Liver (tissue), 9 donors: ENCODE results near the gene PDK3. TPM values are rescaled to one million over a fixed set of nuclear protein-coding genes. Genes with fewer than 3 reads are reported as not detected.

Source experiments
- DNase-seq: peaks from one replicate; pipeline ENCODE4 v3.0.0-alpha.2; 2017; ENCODE audit warnings: low spot score
- H3K27ac ChIP-seq, 2 donors: one replicate each; pipeline ENCODE4 v1.7.0; 2013; ENCODE audit warnings: inconsistent platforms in 2 of 2, low read length in 2 of 2, control low read depth in 1 of 2, low read depth in 1 of 2, mild to moderate bottlenecking in 1 of 2
- H3K27me3 ChIP-seq, 4 donors: one replicate each; pipeline versions ENCODE4 v1.6.1 to v1.7.0; 2013; ENCODE audit warnings: low read length in 3 of 4, inconsistent platforms in 1 of 4, mild to moderate bottlenecking in 1 of 4, moderate library complexity in 1 of 4; ENCODE audit not compliant: control insufficient read depth in 4 of 4, insufficient read depth in 4 of 4
- H3K36me3 ChIP-seq, 4 donors: one replicate each; pipeline versions ENCODE4 v1.6.1 to v1.7.0; 2013; ENCODE audit warnings: low read length in 3 of 4, mild to moderate bottlenecking in 3 of 4, low read depth in 1 of 4, moderate library complexity in 1 of 4; ENCODE audit not compliant: control insufficient read depth in 4 of 4, insufficient read depth in 3 of 4
- H3K4me1 ChIP-seq, 4 donors: one replicate each; pipeline versions ENCODE4 v1.6.1 to v1.7.0; 2013; ENCODE audit warnings: low read length in 3 of 4, mild to moderate bottlenecking in 3 of 4, moderate library complexity in 1 of 4; ENCODE audit not compliant: control insufficient read depth in 4 of 4, insufficient read depth in 4 of 4
- H3K4me3 ChIP-seq, 3 donors: one replicate each; pipeline versions ENCODE4 v1.6.1 to v1.7.0; 2013; ENCODE audit warnings: low read length in 3 of 3, control low read depth in 1 of 3, low read depth in 1 of 3, mild to moderate bottlenecking in 1 of 3
- H3K9ac ChIP-seq, 2 donors: one replicate each; pipeline ENCODE4 v1.7.0; 2013; ENCODE audit warnings: low read length in 2 of 2, mild to moderate bottlenecking in 2 of 2, moderate library complexity in 2 of 2, control low read depth in 1 of 2, low read depth in 1 of 2
- H3K9me3 ChIP-seq, 4 donors: one replicate each; pipeline versions ENCODE4 v1.6.1 to v1.7.0; 2013; ENCODE audit warnings: low read length in 3 of 4; ENCODE audit not compliant: control insufficient read depth in 4 of 4
- EGR1 ChIP-seq, 2 donors: IDR thresholded peaks; 2 replicates each; pipeline ENCODE4 v1.6.1; 2016 to 2018; ENCODE audit warnings: antibody characterized with exemption in 2 of 2, low read depth in 2 of 2
- FOXA1 ChIP-seq: IDR thresholded peaks from 2 replicates; pipeline ENCODE4 v1.6.1; 2016; ENCODE audit warnings: antibody characterized with exemption
- FOXA2 ChIP-seq: IDR thresholded peaks from 2 replicates; pipeline ENCODE4 v1.6.1; 2016; ENCODE audit warnings: antibody characterized with exemption
- GABPA ChIP-seq, 2 donors: IDR thresholded peaks in 1 of 2; conservative IDR thresholded peaks in 1 of 2; 2 replicates each; pipeline ENCODE4 v1.6.1; 2016; ENCODE audit warnings: antibody characterized with exemption in 2 of 2, mild to moderate bottlenecking in 1 of 2, moderate library complexity in 1 of 2
- HNF4A ChIP-seq, 2 donors: conservative IDR thresholded peaks; 2 replicates each; pipeline ENCODE4 v1.6.1; 2016; ENCODE audit warnings: antibody characterized with exemption in 2 of 2, mild to moderate bottlenecking in 2 of 2
- HNF4G ChIP-seq: IDR thresholded peaks from 2 replicates; pipeline ENCODE4 v1.6.1; 2016; ENCODE audit warnings: antibody characterized with exemption
- JUND ChIP-seq, 2 donors: IDR thresholded peaks; 2 replicates each; pipeline ENCODE4 v1.6.1; 2016; ENCODE audit warnings: antibody characterized with exemption in 2 of 2
- NR2F2 ChIP-seq: IDR thresholded peaks from 2 replicates; pipeline ENCODE4 v1.6.1; 2016; ENCODE audit warnings: antibody characterized with exemption
- RAD21 ChIP-seq, 2 donors: IDR thresholded peaks; 2 replicates each; pipeline ENCODE4 v1.6.1; 2016; ENCODE audit warnings: antibody characterized with exemption in 2 of 2, mild to moderate bottlenecking in 2 of 2
- RXRA ChIP-seq, 2 donors: IDR thresholded peaks; 2 replicates each; pipeline ENCODE4 v1.6.1; 2017 to 2018; ENCODE audit warnings: antibody characterized with exemption in 2 of 2, mild to moderate bottlenecking in 1 of 2
- SP1 ChIP-seq: IDR thresholded peaks from 2 replicates; pipeline ENCODE4 v1.6.1; 2018; ENCODE audit warnings: antibody characterized with exemption, mild to moderate bottlenecking
- TAF1 ChIP-seq: conservative IDR thresholded peaks from 2 replicates; pipeline ENCODE4 v1.6.1; 2016; ENCODE audit warnings: antibody characterized with exemption, mild to moderate bottlenecking
- YY1 ChIP-seq: IDR thresholded peaks from 2 replicates; pipeline ENCODE4 v1.6.1; 2016; ENCODE audit warnings: antibody characterized with exemption, mild to moderate bottlenecking
- WGBS: extraction: QIAGEN DNeasy Blood & Tissue Kit; methylation state at CpG from one replicate; pipeline ENCODE4 v1.1.7; 2013; 5-methylcytosine and 5-hydroxymethylcytosine counted together
- polyA plus RNA-seq, 2 donors: library from polyadenylated mRNA; stranded (reverse) in 1 of 2; unstranded in 1 of 2; fragments of 200-250 nt in 1 of 2; fragments of >200 nt in 1 of 2; fragmentation: Nextera tagmentation in 1 of 2; extraction: Ambion mirVana in 1 of 2; gene quantifications; one replicate each; pipeline versions ENCODE4 v1.2.1 to v1.2.3, GENCODE V29; 2013 to 2015
- total RNA-seq, 2 donors: library from RNA; depleted of rRNA; stranded (reverse); fragments of >200 nt; gene quantifications; one replicate each; pipeline ENCODE4 v1.2.3, GENCODE V29; 2014
- TF ChIP-seq, protein P1 (sequence below): IDR thresholded peaks from 2 replicates; pipeline ENCODE4 v1.6.1; 2016; ENCODE audit warnings: antibody characterized with exemption, mild to moderate bottlenecking
- TF ChIP-seq, protein P2 (sequence below): IDR thresholded peaks from 2 replicates; pipeline ENCODE4 v1.6.1; 2016; ENCODE audit warnings: antibody characterized with exemption
- TF ChIP-seq, protein P3 (sequence below): IDR thresholded peaks from 2 replicates; pipeline ENCODE4 v1.6.1; 2016; ENCODE audit warnings: antibody characterized with exemption
- TF ChIP-seq, protein P4 (sequence below): fragments of 150-350 bp; IDR thresholded peaks from 2 replicates; pipeline ENCODE4 v1.5.1; 2017; ENCODE audit warnings: improper control_type of control experiment, low read depth, low read length; ENCODE audit not compliant: missing input control
- TF ChIP-seq, protein P5 (sequence below): IDR thresholded peaks from 2 replicates; pipeline ENCODE4 v1.6.1; 2016; ENCODE audit warnings: antibody characterized with exemption
- donor health status: healthy.
- donor health status: healthy.
- donor health status: healthy.
- donor health status: healthy.
- donor health status: healthy.

The PDK3 gene
- total and polyA plus RNA-seq, 4 donors, result 6.0 to 14.0 (median 13.5) TPM

DNA sequence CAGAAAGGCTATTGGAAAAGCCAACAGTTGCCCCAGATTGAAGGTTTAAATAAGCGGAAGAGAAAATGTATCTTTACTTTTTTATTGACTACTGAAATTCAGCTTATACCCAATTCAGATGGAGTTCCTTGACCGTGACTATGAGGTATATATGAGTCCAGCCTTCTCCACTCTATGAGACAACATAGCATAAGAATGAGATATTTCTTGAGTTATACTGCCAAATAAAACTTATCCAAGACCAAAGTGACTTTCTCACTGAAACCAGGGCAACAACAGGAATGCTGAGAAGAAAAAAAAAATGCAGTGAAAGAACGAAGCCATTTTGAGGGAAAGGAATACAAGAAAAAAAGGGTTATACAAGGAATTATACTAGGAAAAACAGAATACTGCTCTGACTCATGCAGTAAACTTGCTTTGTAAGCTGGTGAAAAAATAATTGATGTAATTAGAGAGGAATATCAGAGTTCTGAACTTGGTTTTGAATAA is 16.3 kb upstream of the PDK3 start:
- H3K4me1 ChIP-seq, result no peaks in the 10 kb centered on the region
- 95% methylated on average over 3 of the region's 3 CpGs for WGBS
- TF ChIP-seq NR2F2, result no peak
- no peak for TF ChIP-seq HNF4G
- TF ChIP-seq RAD21 (IDR thresholded peaks at IDR 0.05), result no peak
- TF ChIP-seq, protein P1, sequence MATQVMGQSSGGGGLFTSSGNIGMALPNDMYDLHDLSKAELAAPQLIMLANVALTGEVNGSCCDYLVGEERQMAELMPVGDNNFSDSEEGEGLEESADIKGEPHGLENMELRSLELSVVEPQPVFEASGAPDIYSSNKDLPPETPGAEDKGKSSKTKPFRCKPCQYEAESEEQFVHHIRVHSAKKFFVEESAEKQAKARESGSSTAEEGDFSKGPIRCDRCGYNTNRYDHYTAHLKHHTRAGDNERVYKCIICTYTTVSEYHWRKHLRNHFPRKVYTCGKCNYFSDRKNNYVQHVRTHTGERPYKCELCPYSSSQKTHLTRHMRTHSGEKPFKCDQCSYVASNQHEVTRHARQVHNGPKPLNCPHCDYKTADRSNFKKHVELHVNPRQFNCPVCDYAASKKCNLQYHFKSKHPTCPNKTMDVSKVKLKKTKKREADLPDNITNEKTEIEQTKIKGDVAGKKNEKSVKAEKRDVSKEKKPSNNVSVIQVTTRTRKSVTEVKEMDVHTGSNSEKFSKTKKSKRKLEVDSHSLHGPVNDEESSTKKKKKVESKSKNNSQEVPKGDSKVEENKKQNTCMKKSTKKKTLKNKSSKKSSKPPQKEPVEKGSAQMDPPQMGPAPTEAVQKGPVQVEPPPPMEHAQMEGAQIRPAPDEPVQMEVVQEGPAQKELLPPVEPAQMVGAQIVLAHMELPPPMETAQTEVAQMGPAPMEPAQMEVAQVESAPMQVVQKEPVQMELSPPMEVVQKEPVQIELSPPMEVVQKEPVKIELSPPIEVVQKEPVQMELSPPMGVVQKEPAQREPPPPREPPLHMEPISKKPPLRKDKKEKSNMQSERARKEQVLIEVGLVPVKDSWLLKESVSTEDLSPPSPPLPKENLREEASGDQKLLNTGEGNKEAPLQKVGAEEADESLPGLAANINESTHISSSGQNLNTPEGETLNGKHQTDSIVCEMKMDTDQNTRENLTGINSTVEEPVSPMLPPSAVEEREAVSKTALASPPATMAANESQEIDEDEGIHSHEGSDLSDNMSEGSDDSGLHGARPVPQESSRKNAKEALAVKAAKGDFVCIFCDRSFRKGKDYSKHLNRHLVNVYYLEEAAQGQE, result no peak
- TF ChIP-seq FOXA1, result no peak
- TF ChIP-seq JUND (IDR thresholded peaks at IDR 0.05), result no peak
- TF ChIP-seq, protein P2, sequence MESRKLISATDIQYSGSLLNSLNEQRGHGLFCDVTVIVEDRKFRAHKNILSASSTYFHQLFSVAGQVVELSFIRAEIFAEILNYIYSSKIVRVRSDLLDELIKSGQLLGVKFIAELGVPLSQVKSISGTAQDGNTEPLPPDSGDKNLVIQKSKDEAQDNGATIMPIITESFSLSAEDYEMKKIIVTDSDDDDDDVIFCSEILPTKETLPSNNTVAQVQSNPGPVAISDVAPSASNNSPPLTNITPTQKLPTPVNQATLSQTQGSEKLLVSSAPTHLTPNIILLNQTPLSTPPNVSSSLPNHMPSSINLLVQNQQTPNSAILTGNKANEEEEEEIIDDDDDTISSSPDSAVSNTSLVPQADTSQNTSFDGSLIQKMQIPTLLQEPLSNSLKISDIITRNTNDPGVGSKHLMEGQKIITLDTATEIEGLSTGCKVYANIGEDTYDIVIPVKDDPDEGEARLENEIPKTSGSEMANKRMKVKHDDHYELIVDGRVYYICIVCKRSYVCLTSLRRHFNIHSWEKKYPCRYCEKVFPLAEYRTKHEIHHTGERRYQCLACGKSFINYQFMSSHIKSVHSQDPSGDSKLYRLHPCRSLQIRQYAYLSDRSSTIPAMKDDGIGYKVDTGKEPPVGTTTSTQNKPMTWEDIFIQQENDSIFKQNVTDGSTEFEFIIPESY, result no peak
- no peak for TF ChIP-seq EGR1 (IDR thresholded peaks at IDR 0.05; ENCODE audit: low read depth in 2 of 2)
- TF ChIP-seq, protein P3, sequence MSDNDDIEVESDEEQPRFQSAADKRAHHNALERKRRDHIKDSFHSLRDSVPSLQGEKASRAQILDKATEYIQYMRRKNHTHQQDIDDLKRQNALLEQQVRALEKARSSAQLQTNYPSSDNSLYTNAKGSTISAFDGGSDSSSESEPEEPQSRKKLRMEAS, result no peak
- TF ChIP-seq GABPA (IDR thresholded peaks at IDR 0.05 in 1 of 2, conservative IDR thresholded peaks at IDR 0.05 in 1 of 2), result no peak
- TF ChIP-seq, protein P4, sequence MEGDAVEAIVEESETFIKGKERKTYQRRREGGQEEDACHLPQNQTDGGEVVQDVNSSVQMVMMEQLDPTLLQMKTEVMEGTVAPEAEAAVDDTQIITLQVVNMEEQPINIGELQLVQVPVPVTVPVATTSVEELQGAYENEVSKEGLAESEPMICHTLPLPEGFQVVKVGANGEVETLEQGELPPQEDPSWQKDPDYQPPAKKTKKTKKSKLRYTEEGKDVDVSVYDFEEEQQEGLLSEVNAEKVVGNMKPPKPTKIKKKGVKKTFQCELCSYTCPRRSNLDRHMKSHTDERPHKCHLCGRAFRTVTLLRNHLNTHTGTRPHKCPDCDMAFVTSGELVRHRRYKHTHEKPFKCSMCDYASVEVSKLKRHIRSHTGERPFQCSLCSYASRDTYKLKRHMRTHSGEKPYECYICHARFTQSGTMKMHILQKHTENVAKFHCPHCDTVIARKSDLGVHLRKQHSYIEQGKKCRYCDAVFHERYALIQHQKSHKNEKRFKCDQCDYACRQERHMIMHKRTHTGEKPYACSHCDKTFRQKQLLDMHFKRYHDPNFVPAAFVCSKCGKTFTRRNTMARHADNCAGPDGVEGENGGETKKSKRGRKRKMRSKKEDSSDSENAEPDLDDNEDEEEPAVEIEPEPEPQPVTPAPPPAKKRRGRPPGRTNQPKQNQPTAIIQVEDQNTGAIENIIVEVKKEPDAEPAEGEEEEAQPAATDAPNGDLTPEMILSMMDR, result no peak
- TF ChIP-seq FOXA2, result no peak
- TF ChIP-seq RXRA (IDR thresholded peaks at IDR 0.05), result no peak
- no peak for TF ChIP-seq HNF4A (conservative IDR thresholded peaks at IDR 0.05)
- TF ChIP-seq SP1, result no peak
- no peaks in the 10 kb centered on the region for H3K27me3 ChIP-seq
- DNase-seq, result no peak
- no peaks in the 10 kb centered on the region for H3K9me3 ChIP-seq
- H3K4me3 ChIP-seq, result no peak overlapping the region
- H3K27ac ChIP-seq, result no peak overlapping the region
- no peak overlapping the region for H3K9ac ChIP-seq
- H3K36me3 ChIP-seq, result no peaks in the 10 kb centered on the region

DNA sequence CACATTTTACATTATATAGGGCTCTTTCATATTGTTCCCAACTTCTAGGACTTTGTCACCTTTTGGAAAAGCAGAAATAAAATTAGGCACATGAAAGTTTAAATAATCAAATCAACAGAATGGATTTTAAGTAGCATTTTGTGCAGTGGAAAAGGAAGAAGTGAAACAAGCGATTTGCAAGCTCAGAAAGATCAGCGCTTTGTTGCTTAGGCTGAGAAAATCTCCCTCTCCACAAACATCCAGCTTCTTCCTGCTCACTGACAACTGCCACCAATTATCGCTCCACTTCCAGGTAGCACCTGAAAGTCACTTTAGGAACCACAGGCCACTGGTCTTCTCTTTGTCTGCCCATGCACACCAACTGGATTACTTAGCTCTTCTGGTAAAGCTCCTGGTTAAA is 2.0 kb upstream of the PDK3 start:
- WGBS, result 93% methylated on average over 3 of the region's 3 CpGs
- H3K4me3 ChIP-seq, result no peak overlapping the region
- DNase-seq, result no peak
- TF ChIP-seq, protein P2, result no peak
- TF ChIP-seq JUND (IDR thresholded peaks at IDR 0.05) (no peak), RXRA (IDR thresholded peaks at IDR 0.05) (no peak), TAF1 (no peak), HNF4A (conservative IDR thresholded peaks at IDR 0.05) (no peak), GABPA (IDR thresholded peaks at IDR 0.05 in 1 of 2, conservative IDR thresholded peaks at IDR 0.05 in 1 of 2) (no peak), SP1 (no peak), FOXA2 (no peak), FOXA1 (no peak), YY1 (no peak), HNF4G (no peak), NR2F2 (no peak)
- TF ChIP-seq, protein P5, sequence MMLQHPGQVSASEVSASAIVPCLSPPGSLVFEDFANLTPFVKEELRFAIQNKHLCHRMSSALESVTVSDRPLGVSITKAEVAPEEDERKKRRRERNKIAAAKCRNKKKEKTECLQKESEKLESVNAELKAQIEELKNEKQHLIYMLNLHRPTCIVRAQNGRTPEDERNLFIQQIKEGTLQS, result no peak
- TF ChIP-seq, protein P3, result no peak
- TF ChIP-seq, protein P4, result no peak
- no peaks in the 10 kb centered on the region for H3K27me3 ChIP-seq
- H3K36me3 ChIP-seq, result no peaks in the 10 kb centered on the region
- no peaks in the 10 kb centered on the region for H3K9me3 ChIP-seq
- H3K4me1 ChIP-seq, result peaks cover 1 to 9% (median 3%) of the 10 kb centered on the region in 4 donors
- H3K9ac ChIP-seq, result no peak overlapping the region
- H3K27ac ChIP-seq, result no peak overlapping the region
